CD4-positive, alpha-beta T cell (primary cell): ENCODE data around the gene LRRIQ1. TPM values are rescaled to one million over a fixed set of nuclear protein-coding genes. Genes with fewer than 3 reads are reported as not detected.

Experiments used
- ATAC-seq: fragments of 200-7000 bp; cut with Tn5 transposase; one replicate; pipeline ENCODE4 v1.10.0; 2022; ENCODE audit warnings: mild to moderate bottlenecking; ENCODE audit not compliant: poor library complexity
- CTCF ChIA-PET: fragments of 350-600 bp; sonication (Branson Sonifier 250); formaldehyde crosslinking; loops from one replicate; lab custom pipeline; 2021; ENCODE audit warnings: antibody characterized with exemption, inconsistent platforms; lab: Charles Lee
- POLR2A ChIA-PET: fragments of 350-600 bp; sonication (Branson Sonifier 250); formaldehyde crosslinking; loops from one replicate; lab custom pipeline; 2021; ENCODE audit warnings: antibody characterized with exemption, inconsistent platforms; lab: Charles Lee
- DNase-seq, 14 experiments: peaks; one replicate each; pipeline ENCODE4 v3.0.0-alpha.2; 2013 to 2020; ENCODE audit warnings: mixed read lengths in 2 of 14
- H3K27ac ChIP-seq, 2 donors: one replicate each; pipeline versions ENCODE4 v1.5.1 to v1.7.0; 2013; ENCODE audit warnings: low read length in 2 of 2, low read depth in 1 of 2, mild to moderate bottlenecking in 1 of 2
- H3K27me3 ChIP-seq, 2 experiments: 1 replicate in 1 of 2; 2 replicates in 1 of 2; pipeline versions ENCODE4 v1.6.1 to v1.7.0; 2013; ENCODE audit warnings: low read length in 2 of 2, control low read depth in 1 of 2, mild to moderate bottlenecking in 1 of 2, moderate library complexity in 1 of 2; ENCODE audit not compliant: insufficient read depth in 2 of 2, control insufficient read depth in 1 of 2
- H3K36me3 ChIP-seq: one replicate; pipeline ENCODE4 v1.6.1; 2013; ENCODE audit warnings: low read length, control low read depth; ENCODE audit not compliant: insufficient read depth
- H3K4me1 ChIP-seq: one replicate; pipeline ENCODE4 v1.6.1; 2013; ENCODE audit warnings: low read length, control low read depth; ENCODE audit not compliant: insufficient read depth
- H3K4me3 ChIP-seq: one replicate; pipeline ENCODE4 v1.5.1; 2013; ENCODE audit warnings: mild to moderate bottlenecking, low read length, moderate library complexity
- H3K9me3 ChIP-seq, 2 experiments: 1 replicate in 1 of 2; 2 replicates in 1 of 2; pipeline versions ENCODE4 v1.6.1 to v1.7.0; 2013; ENCODE audit warnings: low read length in 2 of 2, mild to moderate bottlenecking in 2 of 2, control low read depth in 1 of 2, moderate library complexity in 1 of 2; ENCODE audit not compliant: control insufficient read depth in 1 of 2, insufficient read depth in 1 of 2
- H3K27ac Mint-ChIP-seq: one replicate; pipeline ENCODE4 v1.8.0; 2020; ENCODE audit warnings: mixed read lengths
- H3K27me3 Mint-ChIP-seq: one replicate; pipeline ENCODE4 v1.8.0; 2021; ENCODE audit warnings: mixed read lengths
- H3K36me3 Mint-ChIP-seq: one replicate; pipeline ENCODE4 v1.8.0; 2021; ENCODE audit warnings: low read depth, mixed read lengths
- H3K4me1 Mint-ChIP-seq: one replicate; pipeline ENCODE4 v1.8.0; 2021; ENCODE audit warnings: low read depth, mixed read lengths
- H3K4me3 Mint-ChIP-seq: one replicate; pipeline ENCODE4 v1.8.0; 2020; ENCODE audit warnings: mild to moderate bottlenecking, mixed read lengths
- H3K9me3 Mint-ChIP-seq: one replicate; pipeline ENCODE4 v1.8.0; 2020; ENCODE audit warnings: mixed read lengths
- intact Hi-C, 2 experiments: fragments of 100-400 bp; cut with DNase I in 1 of 2; cut with micrococcal nuclease in 1 of 2; formaldehyde crosslinking; loops; one replicate each; pipeline versions ENCODE4 v1.15.1 to v1.9.0; 2023 to 2025; cut with DNase I, micrococcal nuclease
- total RNA-seq, 174 experiments: library from RNA in 2 of 174; stranded (reverse) in 2 of 174; gene quantifications; one replicate each; pipeline ENCODE4 v1.2.3 and lab custom pipeline; 2021 to 2026
- TF ChIP-seq, protein P1 (sequence below): fragments of 200-600 bp; IDR thresholded peaks from one replicate; pipeline ENCODE4 v1.8.0; 2022; ENCODE audit warnings: antibody characterized with exemption, mild to moderate bottlenecking

Gene LRRIQ1
- total RNA-seq, 2 experiments from 2014 or later, result not detected

DNA sequence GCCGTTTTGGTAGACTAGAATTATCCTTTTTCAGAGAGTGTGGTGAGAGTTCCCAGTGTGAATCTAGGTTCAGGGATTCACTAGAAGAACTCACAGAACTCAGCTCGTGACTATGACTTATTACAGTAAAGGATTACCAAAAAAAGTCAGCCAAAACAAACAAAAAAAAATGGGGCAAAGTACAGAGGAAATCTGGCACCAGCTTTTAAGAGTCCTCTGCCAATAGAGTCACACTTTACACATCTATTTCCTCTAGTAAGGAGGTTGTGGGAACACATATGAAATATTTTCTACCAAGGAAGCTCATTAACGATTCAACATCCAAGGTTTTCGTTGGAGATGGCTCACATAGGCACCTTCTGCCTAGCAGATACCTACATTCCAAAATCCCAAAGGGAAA, 28.3 kb upstream of the LRRIQ1 start:
- ChIA-PET POLR2A (no interaction called here), CTCF (no interaction called here)
- Histone ChIP-seq H3K36me3 (no peaks in the 10 kb centered on the region), H3K9me3 (no peaks in the 10 kb centered on the region), H3K27me3 (no peaks in the 10 kb centered on the region), H3K4me1 (no peaks in the 10 kb centered on the region), H3K27ac (no peak overlapping the region), H3K4me3 (no peak overlapping the region)
- DNase-seq (no peak), ATAC-seq (no peak)
- intact Hi-C loops, result no loop called here
- no peaks in the 10 kb centered on the region for H3K4me1 Mint-ChIP-seq
- no peaks in the 10 kb centered on the region for H3K36me3 Mint-ChIP-seq
- no peak overlapping the region for H3K27ac Mint-ChIP-seq
- TF ChIP-seq, protein P1, sequence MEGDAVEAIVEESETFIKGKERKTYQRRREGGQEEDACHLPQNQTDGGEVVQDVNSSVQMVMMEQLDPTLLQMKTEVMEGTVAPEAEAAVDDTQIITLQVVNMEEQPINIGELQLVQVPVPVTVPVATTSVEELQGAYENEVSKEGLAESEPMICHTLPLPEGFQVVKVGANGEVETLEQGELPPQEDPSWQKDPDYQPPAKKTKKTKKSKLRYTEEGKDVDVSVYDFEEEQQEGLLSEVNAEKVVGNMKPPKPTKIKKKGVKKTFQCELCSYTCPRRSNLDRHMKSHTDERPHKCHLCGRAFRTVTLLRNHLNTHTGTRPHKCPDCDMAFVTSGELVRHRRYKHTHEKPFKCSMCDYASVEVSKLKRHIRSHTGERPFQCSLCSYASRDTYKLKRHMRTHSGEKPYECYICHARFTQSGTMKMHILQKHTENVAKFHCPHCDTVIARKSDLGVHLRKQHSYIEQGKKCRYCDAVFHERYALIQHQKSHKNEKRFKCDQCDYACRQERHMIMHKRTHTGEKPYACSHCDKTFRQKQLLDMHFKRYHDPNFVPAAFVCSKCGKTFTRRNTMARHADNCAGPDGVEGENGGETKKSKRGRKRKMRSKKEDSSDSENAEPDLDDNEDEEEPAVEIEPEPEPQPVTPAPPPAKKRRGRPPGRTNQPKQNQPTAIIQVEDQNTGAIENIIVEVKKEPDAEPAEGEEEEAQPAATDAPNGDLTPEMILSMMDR, result no peak
- no peaks in the 10 kb centered on the region for H3K27me3 Mint-ChIP-seq
- no peaks in the 10 kb centered on the region for H3K9me3 Mint-ChIP-seq
- H3K4me3 Mint-ChIP-seq, result no peak overlapping the region

DNA sequence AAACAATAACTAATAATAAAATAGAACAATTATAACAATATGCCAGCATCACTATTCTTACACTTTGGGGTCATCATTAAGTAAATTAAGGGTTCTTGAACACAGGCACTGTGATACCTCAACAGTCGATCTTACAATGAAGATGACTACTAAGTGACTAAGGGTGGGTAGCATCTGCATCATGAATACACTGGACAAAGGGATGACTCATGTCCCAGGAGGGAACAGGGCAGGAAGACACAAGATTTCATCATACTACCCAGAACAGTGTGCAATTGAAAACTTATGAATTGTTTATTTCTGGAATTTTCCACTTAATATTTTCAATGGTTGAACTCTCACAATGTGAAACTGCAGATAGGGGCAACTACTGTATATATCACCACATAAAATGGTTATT, 19.7 kb upstream of the LRRIQ1 start:
- no peak overlapping the region for H3K4me3 Mint-ChIP-seq
- no peaks in the 10 kb centered on the region for H3K27me3 Mint-ChIP-seq
- POLR2A ChIA-PET, result no interaction called here
- H3K9me3 Mint-ChIP-seq, result no peaks in the 10 kb centered on the region
- no peak overlapping the region for H3K4me3 ChIP-seq
- CTCF ChIA-PET, result no interaction called here
- ATAC-seq (no peak), DNase-seq (no peak)
- no peaks in the 10 kb centered on the region for H3K4me1 Mint-ChIP-seq
- intact Hi-C loops, result no loop called here
- H3K36me3 Mint-ChIP-seq, result no peaks in the 10 kb centered on the region
- no peaks in the 10 kb centered on the region for H3K4me1 ChIP-seq
- H3K27ac ChIP-seq, result no peak overlapping the region
- no peaks in the 10 kb centered on the region for H3K36me3 ChIP-seq
- no peaks in the 10 kb centered on the region for H3K9me3 ChIP-seq
- TF ChIP-seq, protein P1, result no peak
- no peak overlapping the region for H3K27ac Mint-ChIP-seq
- H3K27me3 ChIP-seq, result no peaks in the 10 kb centered on the region

DNA sequence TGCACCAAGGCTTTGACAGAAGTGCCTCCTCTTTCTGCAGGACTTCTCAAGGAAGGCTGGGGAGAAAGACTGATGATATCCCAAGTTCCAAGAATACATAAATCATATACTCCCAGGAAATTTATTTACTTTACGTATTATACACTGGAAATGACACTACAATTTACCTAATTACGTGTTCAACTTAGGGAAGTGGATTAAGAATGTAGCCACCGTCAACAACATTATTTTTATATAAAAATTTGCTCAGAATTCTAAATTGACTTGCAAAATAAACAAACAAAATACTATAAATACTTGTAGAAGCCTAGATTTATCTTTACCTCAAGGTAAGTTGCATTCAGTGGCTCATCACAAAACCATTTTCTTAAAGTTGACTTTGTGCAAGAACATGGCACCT, 19.0 kb upstream of the LRRIQ1 start:
- Histone ChIP-seq H3K9me3 (no peaks in the 10 kb centered on the region), H3K4me1 (no peaks in the 10 kb centered on the region), H3K4me3 (no peak overlapping the region), H3K27me3 (no peaks in the 10 kb centered on the region), H3K27ac (no peak overlapping the region), H3K36me3 (no peaks in the 10 kb centered on the region)
- H3K9me3 Mint-ChIP-seq, result no peaks in the 10 kb centered on the region
- no peak for ATAC-seq
- POLR2A ChIA-PET, result no interaction called here
- no peaks in the 10 kb centered on the region for H3K36me3 Mint-ChIP-seq
- H3K4me3 Mint-ChIP-seq, result no peak overlapping the region
- H3K4me1 Mint-ChIP-seq, result no peaks in the 10 kb centered on the region
- DNase-seq, result no peak
- CTCF ChIA-PET, result no interaction called here
- no peaks in the 10 kb centered on the region for H3K27me3 Mint-ChIP-seq
- intact Hi-C loops, result no loop called here
- H3K27ac Mint-ChIP-seq, result no peak overlapping the region
- TF ChIP-seq, protein P1, result no peak
